HG03097 (cell line): ENCODE data around the gene OR5M10.
"Not testable (repeated sequence)": the region's sequence is repeated elsewhere in the genome, so short reads cannot be mapped to it uniquely, and the experiment has no call there.

Source experiments
- ATAC-seq: cut with Tn5 transposase; IDR thresholded peaks from one replicate; pipeline ENCODE4 v1.9.1; 2021; ENCODE audit not compliant: unreplicated experiment, low FRiP score

The OR5M10 gene

GRCh38 chr11:56577621-56578020 is at the start of gene OR5M10:
Gene OR5M10, minus strand, starts transcription at chr11:56577721. Its CDS starts 0 bp downstream, at chr11:56577721.
- ATAC-seq = no peak

GRCh38 chr11:56625946-56626345 is 48.4 kb upstream of the OR5M10 start:
- no peak for ATAC-seq

GRCh38 chr11:56624661-56625110 is 47.2 kb upstream of the OR5M10 start:
- ATAC-seq = no peak

DNA sequence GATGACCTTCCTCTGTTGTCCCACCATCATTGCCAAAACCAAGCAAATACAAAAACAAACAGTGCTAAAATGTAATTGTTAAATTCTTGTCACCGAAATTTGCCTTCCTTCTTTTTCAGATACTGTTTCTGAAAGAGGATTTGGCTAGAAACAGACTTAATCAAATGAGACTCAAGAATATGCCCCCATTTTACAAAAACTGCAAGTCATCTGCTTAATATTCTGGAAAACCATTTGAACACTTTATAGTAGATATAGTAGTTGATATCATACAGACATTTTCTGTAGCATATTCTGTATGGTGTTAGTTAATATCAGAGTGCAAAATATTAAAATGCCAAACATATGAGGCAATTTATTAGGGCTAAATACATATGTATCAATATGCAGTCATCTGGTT is 33.7 kb upstream of the OR5M10 start:
- no peak for ATAC-seq

GRCh38 chr11:56592088-56592717 is 14.7 kb upstream of the OR5M10 start:
- not testable (repeated sequence) for ATAC-seq

GRCh38 chr11:56558574-56558973 is 18.9 kb downstream of the OR5M10 start:
- no peak for ATAC-seq

DNA sequence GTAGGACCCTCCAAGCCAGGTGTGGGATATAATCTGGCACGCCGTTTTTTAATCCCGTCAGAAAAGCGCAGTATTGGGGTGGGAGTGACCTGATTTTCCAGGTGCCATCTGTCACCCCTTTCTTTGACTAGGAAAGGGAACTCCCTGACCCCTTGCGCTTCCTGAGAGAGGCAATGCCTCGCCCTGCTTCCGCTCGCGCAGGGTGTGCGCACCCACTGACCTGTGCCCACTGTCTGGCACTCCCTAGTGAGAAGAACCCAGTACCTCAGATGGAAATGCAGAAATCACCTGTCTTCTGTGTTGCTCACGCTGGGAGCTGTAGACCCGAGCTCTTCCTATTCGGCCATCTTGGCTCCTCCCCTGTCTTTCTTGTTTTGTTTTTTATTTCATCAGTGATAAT is 22.8 kb downstream of the OR5M10 start:
- ATAC-seq = not testable (repeated sequence)

GRCh38 chr11:56545531-56545930 is 32.0 kb downstream of the OR5M10 start:
- no peak for ATAC-seq

DNA sequence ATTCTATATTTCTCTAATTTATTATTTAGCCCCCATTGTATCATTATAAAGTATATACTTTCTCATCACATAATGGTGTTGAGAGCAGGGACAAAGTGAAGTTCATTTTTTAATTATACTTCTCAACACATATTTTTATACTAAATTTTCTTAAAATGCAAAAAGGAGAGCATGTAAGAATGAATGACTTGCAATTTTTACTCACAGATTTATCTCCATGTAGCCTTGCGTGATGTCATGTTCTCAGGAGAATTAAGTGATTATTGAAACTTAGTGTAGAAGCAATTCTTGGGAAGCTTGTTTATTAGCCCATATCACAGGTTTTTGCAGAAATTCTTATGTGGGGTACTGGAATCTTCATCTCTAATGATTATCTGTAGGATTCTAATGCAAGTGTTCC is 33.8 kb downstream of the OR5M10 start:
- no peak for ATAC-seq

DNA sequence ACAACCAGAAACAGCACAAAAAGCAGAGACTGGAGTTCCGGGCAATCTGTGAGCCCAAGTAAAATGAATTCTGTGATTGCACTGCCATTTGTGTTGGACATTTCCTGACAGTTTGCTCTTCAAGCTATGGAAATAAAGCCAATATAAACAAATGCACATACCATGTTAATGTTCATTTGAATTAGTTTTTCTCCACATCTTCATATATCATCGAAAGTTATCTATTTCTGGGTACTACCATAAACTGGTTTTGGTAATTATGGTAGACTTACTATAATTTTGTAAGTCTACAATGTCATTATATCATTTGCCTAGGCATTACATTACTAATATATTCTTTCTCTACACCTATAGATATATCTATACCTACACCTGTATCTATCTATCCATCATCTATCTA is 34.4 kb downstream of the OR5M10 start, which contains the start of gene OR5M11:
Gene OR5M11, minus strand, starts transcription at position 101 of the 400 bp plus-strand sequence. Its CDS starts 0 bp downstream, at position 101.
- no peak for ATAC-seq

- no peak for ATAC-seq
These were observed 44.3 kb downstream of the OR5M10 start for GRCh38 chr11:56533054-56533740.

DNA sequence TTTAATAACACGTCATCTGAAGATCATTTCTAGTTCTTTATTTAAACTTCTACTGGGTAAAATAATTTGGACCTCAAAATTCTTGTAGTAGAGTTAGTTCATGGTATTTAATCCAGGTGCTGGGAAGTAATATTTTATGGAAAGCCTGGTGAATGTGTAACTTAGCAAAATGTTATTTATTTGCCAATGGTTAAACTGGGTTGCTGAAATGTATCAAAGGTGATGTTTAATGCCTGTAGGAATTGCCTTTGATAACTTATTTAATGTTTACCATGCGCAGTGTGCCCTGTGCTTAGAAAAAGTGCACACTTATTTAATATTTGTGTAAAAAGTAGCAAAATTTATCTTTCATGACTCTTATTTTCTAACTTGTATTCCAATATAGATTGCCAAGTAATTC is 45.7 kb downstream of the OR5M10 start:
- no peak for ATAC-seq
